ENCODE data around the gene GOT1. TPM values are rescaled to one million over a fixed set of nuclear protein-coding genes. Genes with fewer than 3 reads are reported as not detected.

The GOT1 gene
- total RNA-seq, 1 donor from 2014 or later = 33.7 TPM

- H3K27me3 Mint-ChIP-seq (ENCODE audit: unreplicated experiment) = no peaks in the 10 kb centered on the region
- H3K36me3 Mint-ChIP-seq (ENCODE audit: low read depth, unreplicated experiment) = peaks cover 3% of the 10 kb centered on the region
- no peak overlapping the region for H3K4me3 Mint-ChIP-seq (ENCODE audit: unreplicated experiment)
- no peak for TF ChIP-seq CTCF (IDR thresholded peaks at IDR 0.05; ENCODE audit: unreplicated experiment)
- no peaks in the 10 kb centered on the region for H3K9me3 Mint-ChIP-seq (ENCODE audit: unreplicated experiment)
- H3K27ac Mint-ChIP-seq (ENCODE audit: unreplicated experiment) = no peak overlapping the region
- no peak for DNase-seq (ENCODE audit: low spot score)
- peaks cover 23% of the 10 kb centered on the region for H3K4me1 Mint-ChIP-seq (ENCODE audit: unreplicated experiment)
Measured at GRCh38 chr10:99394256-99394655, 36.2 kb downstream of the GOT1 start.

- H3K4me1 Mint-ChIP-seq (ENCODE audit: unreplicated experiment) = peaks cover 23% of the 10 kb centered on the region
- H3K27me3 Mint-ChIP-seq (ENCODE audit: unreplicated experiment) = no peaks in the 10 kb centered on the region
- H3K27ac Mint-ChIP-seq (ENCODE audit: unreplicated experiment) = no peak overlapping the region
Measured at GRCh38 chr10:99393683-99394082, 36.7 kb downstream of the GOT1 start.

DNA sequence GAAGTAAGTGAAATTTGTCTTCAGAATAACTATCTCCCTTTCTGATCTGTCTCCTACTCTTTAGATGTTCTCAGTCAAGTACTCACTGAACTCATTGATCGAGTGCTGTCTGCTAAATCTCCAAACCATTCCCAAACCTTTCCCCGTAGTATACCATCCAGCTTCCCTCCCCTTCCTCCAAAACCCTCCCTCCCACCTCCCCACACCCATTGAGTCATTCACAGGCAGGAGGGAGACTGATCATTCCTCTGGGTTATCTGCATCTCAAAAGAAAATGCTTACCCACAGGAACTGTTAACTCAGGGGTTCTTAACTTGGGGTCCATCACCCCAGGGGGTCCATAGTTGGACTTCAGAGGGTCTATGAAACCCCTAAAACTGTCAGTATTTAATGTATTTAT, 37.4 kb downstream of the GOT1 start:
- Mint-ChIP-seq H3K4me1 (ENCODE audit: unreplicated experiment) (peaks cover 23% of the 10 kb centered on the region), H3K9me3 (ENCODE audit: unreplicated experiment) (no peaks in the 10 kb centered on the region), H3K4me3 (ENCODE audit: unreplicated experiment) (no peak overlapping the region), H3K27me3 (ENCODE audit: unreplicated experiment) (no peaks in the 10 kb centered on the region), H3K36me3 (ENCODE audit: low read depth, unreplicated experiment) (no peaks in the 10 kb centered on the region), H3K27ac (ENCODE audit: unreplicated experiment) (no peak overlapping the region)
- TF ChIP-seq CTCF (IDR thresholded peaks at IDR 0.05; ENCODE audit: unreplicated experiment) = no peak
- DNase-seq (ENCODE audit: low spot score) = no peak

More at GRCh38 chr10:99393683-99394082, 36.7 kb downstream of the GOT1 start:
- Mint-ChIP-seq H3K36me3 (ENCODE audit: low read depth, unreplicated experiment) (no peaks in the 10 kb centered on the region), H3K4me3 (ENCODE audit: unreplicated experiment) (no peak overlapping the region), H3K9me3 (ENCODE audit: unreplicated experiment) (no peaks in the 10 kb centered on the region)
- TF ChIP-seq CTCF (IDR thresholded peaks at IDR 0.05; ENCODE audit: unreplicated experiment) = no peak
- DNase-seq (ENCODE audit: low spot score) = no peak

- H3K36me3 Mint-ChIP-seq (ENCODE audit: low read depth, unreplicated experiment) = no peaks in the 10 kb centered on the region
- no peaks in the 10 kb centered on the region for H3K27me3 Mint-ChIP-seq (ENCODE audit: unreplicated experiment)
- H3K27ac Mint-ChIP-seq (ENCODE audit: unreplicated experiment) = no peak overlapping the region
- H3K9me3 Mint-ChIP-seq (ENCODE audit: unreplicated experiment) = no peaks in the 10 kb centered on the region
- peaks cover 23% of the 10 kb centered on the region for H3K4me1 Mint-ChIP-seq (ENCODE audit: unreplicated experiment)
- no peak for DNase-seq (ENCODE audit: low spot score)
- H3K4me3 Mint-ChIP-seq (ENCODE audit: unreplicated experiment) = no peak overlapping the region
- no peak for TF ChIP-seq CTCF (IDR thresholded peaks at IDR 0.05; ENCODE audit: unreplicated experiment)
Measured at GRCh38 chr10:99391346-99391745, 39.1 kb downstream of the GOT1 start.

- Mint-ChIP-seq H3K27ac (ENCODE audit: unreplicated experiment) (no peak overlapping the region), H3K4me1 (ENCODE audit: unreplicated experiment) (peaks cover 16% of the 10 kb centered on the region), H3K9me3 (ENCODE audit: unreplicated experiment) (no peaks in the 10 kb centered on the region), H3K4me3 (ENCODE audit: unreplicated experiment) (no peak overlapping the region), H3K36me3 (ENCODE audit: low read depth, unreplicated experiment) (no peaks in the 10 kb centered on the region), H3K27me3 (ENCODE audit: unreplicated experiment) (no peaks in the 10 kb centered on the region)
- DNase-seq (ENCODE audit: low spot score) = no peak
- no peak for TF ChIP-seq CTCF (IDR thresholded peaks at IDR 0.05; ENCODE audit: unreplicated experiment)
Measured at GRCh38 chr10:99389729-99390480, 40.5 kb downstream of the GOT1 start.
